Measurements from ENCODE around the gene SCP2.

The SCP2 gene

DNA sequence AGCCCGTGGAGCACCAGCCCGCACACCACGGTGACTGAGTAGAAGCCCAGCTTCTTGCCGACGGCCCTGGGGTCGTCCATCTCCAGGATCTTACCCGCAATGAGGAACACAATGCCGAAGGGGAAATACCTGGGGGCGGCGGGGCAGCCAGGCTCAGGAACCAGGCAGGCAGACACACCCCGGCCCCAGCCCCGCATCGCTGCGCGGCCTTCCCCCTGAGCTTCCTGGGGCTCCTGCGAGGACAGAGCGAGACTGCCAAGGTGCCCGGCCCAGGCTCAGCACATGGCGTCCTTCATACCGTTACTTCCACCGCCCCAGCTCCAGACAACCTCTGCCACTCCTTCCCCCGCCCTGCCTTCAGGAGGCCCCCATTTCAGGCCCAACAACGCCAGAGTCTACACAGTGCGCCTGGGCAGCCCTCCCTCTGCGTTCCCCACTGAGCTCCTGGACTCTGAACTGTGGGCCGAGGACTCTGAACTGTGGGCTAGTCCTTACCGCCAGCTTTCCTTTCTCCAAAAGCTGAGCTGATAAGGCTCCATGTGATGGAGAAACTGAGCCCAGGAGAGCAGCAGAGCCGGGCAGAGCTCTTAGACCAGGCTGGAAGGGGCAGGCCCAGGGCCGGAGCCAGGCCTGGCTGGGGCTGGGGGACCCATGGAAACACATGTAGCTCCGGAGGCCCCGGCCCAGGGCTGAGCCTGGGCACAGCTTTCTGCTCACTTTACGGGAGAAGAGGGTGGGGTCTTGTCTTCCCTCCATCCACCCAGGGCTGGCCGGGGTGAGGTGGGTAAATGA is 165.8 kb downstream of the SCP2 start:
- Histone ChIP-seq H3K4me3 (ENCODE audit: low read depth, low read length) (no peak overlapping the region), H3K27me3 (ENCODE audit: control insufficient read depth, insufficient read depth, low read length) (no peaks in the 10 kb centered on the region), H3K9me3 (ENCODE audit: control insufficient read depth, insufficient read depth, low read length) (peaks cover 11% of the 10 kb centered on the region), H3K4me1 (ENCODE audit: control insufficient read depth, insufficient read depth, low read length) (no peaks in the 10 kb centered on the region), H3K27ac (ENCODE audit: low read depth, low read length) (no peak overlapping the region), H3K9ac (ENCODE audit: low read depth, low read length) (no peak overlapping the region), H3K36me3 (ENCODE audit: control insufficient read depth, insufficient read depth, low read length) (no peaks in the 10 kb centered on the region)

GRCh38 chr1:53093451-53093754 is 166.3 kb downstream of the SCP2 start:
- H3K9me3 ChIP-seq (ENCODE audit: control insufficient read depth, insufficient read depth, low read length), result peaks cover 17% of the 10 kb centered on the region
- no peak overlapping the region for H3K4me3 ChIP-seq (ENCODE audit: low read depth, low read length)
- no peaks in the 10 kb centered on the region for H3K36me3 ChIP-seq (ENCODE audit: control insufficient read depth, insufficient read depth, low read length)
- H3K27ac ChIP-seq (ENCODE audit: low read depth, low read length), result no peak overlapping the region
- no peaks in the 10 kb centered on the region for H3K4me1 ChIP-seq (ENCODE audit: control insufficient read depth, insufficient read depth, low read length)
- H3K9ac ChIP-seq (ENCODE audit: low read depth, low read length), result no peak overlapping the region
- no peaks in the 10 kb centered on the region for H3K27me3 ChIP-seq (ENCODE audit: control insufficient read depth, insufficient read depth, low read length)

- H3K27ac ChIP-seq (ENCODE audit: low read depth, low read length), result no peak overlapping the region
- H3K4me3 ChIP-seq (ENCODE audit: low read depth, low read length), result no peak overlapping the region
- no peaks in the 10 kb centered on the region for H3K36me3 ChIP-seq (ENCODE audit: control insufficient read depth, insufficient read depth, low read length)
- peaks cover 19% of the 10 kb centered on the region for H3K9me3 ChIP-seq (ENCODE audit: control insufficient read depth, insufficient read depth, low read length)
- H3K9ac ChIP-seq (ENCODE audit: low read depth, low read length), result no peak overlapping the region
- no peaks in the 10 kb centered on the region for H3K27me3 ChIP-seq (ENCODE audit: control insufficient read depth, insufficient read depth, low read length)
- H3K4me1 ChIP-seq (ENCODE audit: control insufficient read depth, insufficient read depth, low read length), result no peaks in the 10 kb centered on the region
Measured at GRCh38 chr1:53093778-53094532, 166.9 kb downstream of the SCP2 start.

- Histone ChIP-seq H3K9me3 (ENCODE audit: control insufficient read depth, insufficient read depth, low read length) (peaks cover 20% of the 10 kb centered on the region), H3K27me3 (ENCODE audit: control insufficient read depth, insufficient read depth, low read length) (no peaks in the 10 kb centered on the region), H3K9ac (ENCODE audit: low read depth, low read length) (no peak overlapping the region), H3K4me1 (ENCODE audit: control insufficient read depth, insufficient read depth, low read length) (no peaks in the 10 kb centered on the region), H3K36me3 (ENCODE audit: control insufficient read depth, insufficient read depth, low read length) (no peaks in the 10 kb centered on the region), H3K4me3 (ENCODE audit: low read depth, low read length) (no peak overlapping the region), H3K27ac (ENCODE audit: low read depth, low read length) (no peak overlapping the region)
Measured at GRCh38 chr1:53094533-53094919, 167.4 kb downstream of the SCP2 start.

Data from HUES48 (cell line).